ENCODE results near the gene ANKRD18B.
"Not testable (repeated sequence)": the region's sequence is repeated elsewhere in the genome, so short reads cannot be mapped to it uniquely, and the experiment has no call there.

The ANKRD18B gene

GRCh38 chr9:33535541-33535940 is 11.5 kb downstream of the ANKRD18B start:
- no peak for ATAC-seq

GRCh38 chr9:33543463-33543862 is 19.4 kb downstream of the ANKRD18B start:
- ATAC-seq, result not testable (repeated sequence)

DNA sequence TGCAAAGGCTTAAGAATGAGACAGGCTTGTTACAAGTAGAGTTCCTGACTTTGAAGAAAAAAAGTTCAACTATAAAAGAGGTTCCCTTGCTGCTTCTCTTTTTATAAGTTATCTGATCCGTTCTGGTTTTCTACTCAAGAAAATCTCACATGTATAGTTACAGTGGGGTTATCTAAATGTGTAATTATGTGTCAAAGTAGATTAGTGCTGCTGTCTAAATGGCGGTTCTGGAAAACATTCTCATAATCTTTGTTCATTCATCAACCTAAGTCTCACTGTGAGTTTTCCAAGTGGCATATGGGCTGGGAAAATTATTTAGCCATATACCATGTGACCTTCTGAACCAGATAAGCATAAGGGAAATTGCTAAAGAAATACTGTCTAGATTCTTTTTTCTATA is 21.7 kb downstream of the ANKRD18B start:
- ATAC-seq, result not testable (repeated sequence)

GRCh38 chr9:33548816-33549215 is 24.8 kb downstream of the ANKRD18B start:
- ATAC-seq, result not testable (repeated sequence)

- ATAC-seq, result not testable (repeated sequence)
Observed at GRCh38 chr9:33549418-33549817, 25.4 kb downstream of the ANKRD18B start.

GRCh38 chr9:33551183-33551582 is 27.1 kb downstream of the ANKRD18B start:
- ATAC-seq, result not testable (repeated sequence)

GRCh38 chr9:33552315-33552725 is 28.3 kb downstream of the ANKRD18B start:
- peak in 1 of 2 donors; percentile 60 for ATAC-seq

GRCh38 chr9:33560217-33560616 is 36.2 kb downstream of the ANKRD18B start:
- not testable (repeated sequence) for ATAC-seq

DNA sequence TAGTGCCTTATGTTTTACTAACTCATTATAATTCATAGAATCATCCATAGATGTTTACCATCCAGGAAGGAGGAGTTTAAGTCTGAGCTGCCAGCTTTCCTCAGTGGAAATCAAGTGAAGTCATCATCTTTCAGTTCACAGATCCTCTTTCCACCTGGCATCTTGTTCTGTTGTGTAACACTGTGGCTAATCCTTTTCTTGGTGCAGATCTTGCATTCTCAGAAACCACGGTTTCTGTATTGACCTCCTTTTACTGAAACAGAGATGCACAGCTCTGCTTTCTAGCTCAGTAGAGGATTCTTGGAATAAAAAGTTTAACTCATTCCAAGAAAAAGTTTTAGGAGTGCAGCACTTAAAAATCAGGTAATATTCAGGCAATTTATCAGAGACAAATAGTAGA is 38.1 kb downstream of the ANKRD18B start:
- not testable (repeated sequence) for ATAC-seq

DNA sequence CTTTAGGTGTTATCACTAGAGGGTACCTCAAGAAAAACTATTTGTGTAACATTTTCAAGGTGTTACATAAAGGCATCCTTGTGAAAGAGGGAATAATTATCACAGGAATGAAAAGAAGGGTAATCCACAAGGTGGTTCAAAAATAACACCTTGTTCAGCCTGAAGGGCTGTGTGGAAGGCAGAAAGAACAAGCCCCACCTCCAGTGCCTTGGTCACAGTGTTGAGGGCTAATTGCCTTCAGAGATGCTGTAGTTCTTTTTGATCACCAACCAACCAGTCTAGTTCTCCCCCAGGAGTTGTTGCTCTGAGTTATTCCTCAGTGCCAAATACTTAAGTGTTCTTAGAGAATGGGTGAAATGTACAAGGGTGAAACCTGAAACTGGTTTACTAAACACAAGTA is 43.7 kb downstream of the ANKRD18B start:
- not testable (repeated sequence) for ATAC-seq

DNA sequence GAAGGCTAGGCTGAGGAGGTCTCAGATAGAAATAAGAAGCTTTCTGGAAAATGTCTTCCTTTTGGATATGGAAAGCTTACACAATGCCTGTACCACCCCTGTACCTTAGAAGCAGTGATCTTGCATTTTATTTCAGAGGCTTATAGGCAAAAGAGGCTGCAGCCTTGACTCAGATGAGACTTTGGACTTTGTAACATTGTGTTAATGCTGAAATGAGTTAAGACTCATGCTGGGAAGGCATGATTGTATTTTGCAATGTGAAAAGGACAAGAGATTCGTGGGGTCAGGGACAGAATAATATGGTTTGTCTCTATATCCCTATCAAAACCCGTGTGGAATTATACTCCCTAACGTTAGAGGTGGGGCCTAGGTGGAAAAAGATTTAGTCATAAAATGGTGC is 53.7 kb downstream of the ANKRD18B start:
- not testable (repeated sequence) for ATAC-seq

DNA sequence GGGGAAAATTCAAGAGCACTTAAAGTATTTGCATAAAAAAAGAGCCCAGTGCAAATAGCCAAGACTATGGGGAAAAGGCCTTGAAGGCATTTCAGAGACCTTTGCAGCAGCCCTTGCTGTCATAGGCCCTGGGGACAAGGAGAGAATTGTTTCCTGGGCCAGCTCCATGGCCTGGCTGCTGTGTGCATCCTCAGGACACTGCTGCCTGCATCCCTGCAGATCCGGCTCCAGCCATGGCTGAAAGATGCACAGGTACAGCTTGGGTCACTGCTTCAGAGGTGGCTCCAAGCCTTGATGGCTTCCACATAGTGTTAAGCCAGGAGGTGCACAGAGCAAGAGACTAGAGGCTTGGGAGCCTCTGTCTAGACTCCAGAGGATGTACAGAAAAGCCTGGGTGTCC is 55.9 kb downstream of the ANKRD18B start:
- not testable (repeated sequence) for ATAC-seq

GRCh38 chr9:33582686-33583085 is 58.6 kb downstream of the ANKRD18B start:
- ATAC-seq, result not testable (repeated sequence)

DNA sequence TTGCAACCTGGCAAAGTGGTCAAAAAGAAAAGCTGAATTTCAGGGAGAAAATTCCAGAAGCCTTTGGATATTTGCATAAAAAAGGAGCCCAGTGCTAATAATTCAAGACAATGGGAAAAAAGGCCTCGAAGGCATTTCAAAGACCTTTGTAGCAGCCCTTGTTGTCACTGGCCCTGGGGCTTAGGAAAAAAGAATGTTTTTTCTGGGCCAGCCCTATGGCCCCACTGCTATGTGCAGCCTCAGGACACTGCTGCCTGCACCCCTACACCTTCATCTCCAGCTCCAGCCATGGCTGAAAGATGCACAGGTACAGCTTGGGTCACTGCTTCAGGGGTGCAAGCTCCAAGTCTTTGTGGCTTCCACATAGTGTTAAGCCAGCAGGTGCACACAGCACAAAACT is 62.1 kb downstream of the ANKRD18B start:
- ATAC-seq, result not testable (repeated sequence)

DNA sequence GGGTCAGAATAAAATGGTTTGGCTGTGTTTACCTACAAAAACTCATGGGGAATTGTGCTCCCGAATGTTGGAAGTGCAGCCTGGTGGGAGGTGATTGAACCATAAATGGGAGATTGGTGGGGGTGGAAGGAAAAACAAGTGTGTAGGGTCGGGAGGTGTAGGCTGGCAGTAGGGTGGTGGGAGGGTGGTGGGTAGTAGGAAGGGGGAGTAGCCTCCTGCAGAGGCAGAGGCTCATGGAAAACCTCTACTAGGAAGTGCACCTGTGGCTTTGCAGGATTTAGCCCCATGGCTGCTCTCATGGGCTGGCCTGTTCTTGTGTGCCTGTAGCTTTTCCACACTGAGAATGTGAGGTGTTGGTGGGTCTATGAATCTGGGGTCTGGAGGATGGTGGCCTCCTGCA is 63.7 kb downstream of the ANKRD18B start:
- ATAC-seq, result not testable (repeated sequence)

DNA sequence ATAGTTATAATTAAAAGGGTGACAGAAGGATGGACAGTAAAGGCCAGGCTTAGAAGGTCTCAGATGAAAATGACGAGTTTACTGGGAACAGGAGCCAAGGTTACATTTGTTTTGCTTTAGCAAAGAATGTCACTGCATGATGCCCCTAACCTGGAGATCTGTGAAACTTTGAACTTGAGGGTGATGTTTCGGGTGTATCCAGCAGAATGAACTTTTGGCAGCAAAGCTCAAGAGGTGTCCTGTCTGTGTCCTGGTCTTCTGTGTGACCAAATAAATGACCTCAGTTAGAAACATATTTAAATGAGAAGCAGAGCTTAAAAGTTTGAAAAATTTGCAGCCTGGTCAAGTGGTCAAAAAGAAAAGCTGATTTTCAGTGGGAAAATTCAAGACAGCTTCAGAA is 64.8 kb downstream of the ANKRD18B start:
- ATAC-seq, result not testable (repeated sequence)

DNA sequence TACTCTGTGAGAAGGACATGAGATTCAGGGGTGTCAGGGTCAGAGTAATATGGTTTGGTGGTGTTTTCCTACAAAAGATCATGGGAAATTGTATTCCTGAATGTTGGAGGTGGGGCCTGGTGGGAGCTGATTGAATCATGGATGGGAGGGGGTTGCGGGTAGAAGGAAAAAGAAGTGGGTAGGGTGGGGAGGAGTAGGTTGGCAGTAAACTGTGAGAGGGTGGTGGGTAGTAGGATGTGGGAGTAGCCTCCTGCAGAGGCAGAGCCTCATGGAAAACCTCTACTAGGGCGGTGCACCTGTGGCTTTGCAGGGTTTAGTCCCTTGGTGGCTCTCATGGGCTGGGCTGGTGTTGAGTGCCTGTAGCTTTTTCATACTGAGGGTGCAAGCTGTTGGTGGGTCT is 66.8 kb downstream of the ANKRD18B start:
- ATAC-seq, result not testable (repeated sequence)

DNA sequence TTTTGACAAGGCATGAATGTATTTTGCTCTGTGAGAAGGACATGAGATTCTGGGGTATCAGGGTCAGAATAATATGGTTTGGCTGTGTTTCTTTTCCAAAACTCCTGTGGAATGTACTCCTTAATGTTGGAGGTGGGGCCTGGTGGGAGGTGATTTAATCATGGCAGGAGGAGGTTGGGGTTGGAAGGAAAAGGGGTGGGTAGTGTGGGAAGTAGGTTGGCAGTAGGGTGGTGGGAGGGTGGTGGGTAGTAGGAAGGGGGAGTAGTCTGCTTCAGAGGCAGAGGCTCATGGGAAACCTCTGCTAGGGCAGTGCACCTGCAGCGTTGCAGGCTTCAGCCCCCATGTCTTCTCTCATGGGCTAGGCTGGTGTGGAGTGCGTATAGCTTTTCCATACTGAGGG is 72.9 kb downstream of the ANKRD18B start:
- ATAC-seq, result not testable (repeated sequence)

- ATAC-seq, result not testable (repeated sequence)
Observed at GRCh38 chr9:33597386-33597785, 73.3 kb downstream of the ANKRD18B start.

- ATAC-seq, result not testable (repeated sequence)
Observed at GRCh38 chr9:33598796-33599379, 74.8 kb downstream of the ANKRD18B start.

DNA sequence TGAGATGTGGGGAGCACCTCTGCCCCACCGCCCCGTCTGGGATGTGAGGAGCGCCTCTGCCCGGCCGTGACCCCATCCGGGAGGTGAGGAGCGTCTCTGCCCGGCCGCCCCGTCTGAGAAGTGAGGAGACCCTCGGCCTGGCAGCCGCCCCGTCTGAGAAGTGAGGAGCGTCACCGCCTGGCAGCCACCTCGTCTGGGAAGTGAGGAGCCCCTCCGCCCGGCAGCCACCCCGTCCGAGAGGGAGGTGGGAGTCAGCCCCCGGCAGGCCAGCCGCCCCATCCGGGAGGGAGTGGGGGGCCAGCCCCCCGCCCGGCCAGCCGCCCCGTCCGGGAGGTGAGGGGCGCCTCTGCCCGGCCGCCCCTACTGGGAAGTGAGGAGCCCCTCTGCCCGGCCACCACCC is 76.9 kb downstream of the ANKRD18B start:
- ATAC-seq, result not testable (repeated sequence)

- not testable (repeated sequence) for ATAC-seq
Observed at GRCh38 chr9:33604249-33604648, 80.2 kb downstream of the ANKRD18B start.

GRCh38 chr9:33604936-33605335 is 80.9 kb downstream of the ANKRD18B start:
- ATAC-seq, result not testable (repeated sequence)

GRCh38 chr9:33611358-33611757 is 87.3 kb downstream of the ANKRD18B start:
- ATAC-seq, result no peak

GRCh38 chr9:33612410-33612809 is 88.4 kb downstream of the ANKRD18B start:
- not testable (repeated sequence) for ATAC-seq

Data from activated CD4-positive, CD25-positive, alpha-beta regulatory T cell treated with anti-CD3 and anti-CD28 coated beads, Interleukin-2, amount 50 U/mL, for 24 hours (primary cell).